ENCODE results near the gene HCN2.
A peak's percentile ranks its signal among the peaks of the same experiment; 100 is the strongest.

Gene HCN2

DNA sequence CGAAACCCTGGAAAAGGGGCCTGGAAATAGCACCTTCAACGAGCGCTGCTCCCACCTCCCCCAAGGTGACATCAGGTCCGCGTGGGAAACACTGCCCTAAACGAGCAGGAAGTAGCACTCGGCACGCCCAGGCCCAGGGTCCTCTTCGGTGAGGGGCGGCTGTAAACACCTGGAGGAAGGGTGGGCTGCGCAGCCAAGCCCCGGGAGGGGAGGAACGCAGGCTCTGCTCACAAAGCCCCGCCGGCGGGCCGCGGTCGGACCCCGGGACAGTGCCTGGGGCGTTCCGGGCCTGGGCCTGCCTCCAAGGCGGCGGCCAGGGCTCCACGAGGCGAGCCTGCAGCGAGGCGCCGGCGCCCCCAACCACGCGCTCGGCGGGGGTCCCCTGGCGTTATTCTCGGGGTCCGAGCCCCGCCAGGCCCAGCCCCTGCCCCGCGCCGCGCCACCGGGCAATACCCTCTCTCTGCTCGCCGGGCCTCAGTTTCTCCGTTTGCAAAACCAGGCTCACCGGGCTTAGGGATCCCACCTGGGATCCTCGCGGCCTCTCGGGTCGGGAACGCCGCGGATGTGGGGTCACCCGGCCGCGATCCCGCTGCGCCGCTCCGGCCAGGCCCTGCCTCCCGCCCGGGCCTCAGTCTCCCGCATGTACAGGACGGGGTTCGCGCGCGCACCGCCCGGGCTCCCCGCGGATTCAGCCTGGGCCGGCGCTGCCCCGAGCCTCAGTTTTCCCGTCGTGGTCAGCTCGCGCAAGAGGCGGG lies 72.7 kb downstream of the HCN2 start:
- TF ChIP-seq, protein P1, sequence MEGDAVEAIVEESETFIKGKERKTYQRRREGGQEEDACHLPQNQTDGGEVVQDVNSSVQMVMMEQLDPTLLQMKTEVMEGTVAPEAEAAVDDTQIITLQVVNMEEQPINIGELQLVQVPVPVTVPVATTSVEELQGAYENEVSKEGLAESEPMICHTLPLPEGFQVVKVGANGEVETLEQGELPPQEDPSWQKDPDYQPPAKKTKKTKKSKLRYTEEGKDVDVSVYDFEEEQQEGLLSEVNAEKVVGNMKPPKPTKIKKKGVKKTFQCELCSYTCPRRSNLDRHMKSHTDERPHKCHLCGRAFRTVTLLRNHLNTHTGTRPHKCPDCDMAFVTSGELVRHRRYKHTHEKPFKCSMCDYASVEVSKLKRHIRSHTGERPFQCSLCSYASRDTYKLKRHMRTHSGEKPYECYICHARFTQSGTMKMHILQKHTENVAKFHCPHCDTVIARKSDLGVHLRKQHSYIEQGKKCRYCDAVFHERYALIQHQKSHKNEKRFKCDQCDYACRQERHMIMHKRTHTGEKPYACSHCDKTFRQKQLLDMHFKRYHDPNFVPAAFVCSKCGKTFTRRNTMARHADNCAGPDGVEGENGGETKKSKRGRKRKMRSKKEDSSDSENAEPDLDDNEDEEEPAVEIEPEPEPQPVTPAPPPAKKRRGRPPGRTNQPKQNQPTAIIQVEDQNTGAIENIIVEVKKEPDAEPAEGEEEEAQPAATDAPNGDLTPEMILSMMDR (IDR thresholded peaks at IDR 0.05; ENCODE audit: insufficient read depth, low read depth, low read length, missing control alignments) = no peak
- peak; percentile 61 for DNase-seq (ENCODE audit: low read depth)
- H3K4me3 ChIP-seq (ENCODE audit: low read length) = peak overlapping the region; percentile 81

- H3K4me3 ChIP-seq (ENCODE audit: low read length) = peak within 1 kb of the TSS; percentile 81
- TF ChIP-seq, protein P1 (IDR thresholded peaks at IDR 0.05; ENCODE audit: insufficient read depth, low read depth, low read length, missing control alignments) = no peak
- peak; percentile 93 for DNase-seq (ENCODE audit: low read depth)
Observed at GRCh38 chr19:662962-663681, 73.4 kb downstream of the HCN2 start, which contains the start of gene RNF126. TSS of gene RNF126 (minus strand) at chr19:663214. CDS start at chr19:663121, 93 bp downstream.

- TF ChIP-seq, protein P1 (IDR thresholded peaks at IDR 0.05; ENCODE audit: insufficient read depth, low read depth, low read length, missing control alignments) = no peak
- DNase-seq (ENCODE audit: low read depth) = no peak
Observed at GRCh38 chr19:663682-664117, 74.0 kb downstream of the HCN2 start.

DNA sequence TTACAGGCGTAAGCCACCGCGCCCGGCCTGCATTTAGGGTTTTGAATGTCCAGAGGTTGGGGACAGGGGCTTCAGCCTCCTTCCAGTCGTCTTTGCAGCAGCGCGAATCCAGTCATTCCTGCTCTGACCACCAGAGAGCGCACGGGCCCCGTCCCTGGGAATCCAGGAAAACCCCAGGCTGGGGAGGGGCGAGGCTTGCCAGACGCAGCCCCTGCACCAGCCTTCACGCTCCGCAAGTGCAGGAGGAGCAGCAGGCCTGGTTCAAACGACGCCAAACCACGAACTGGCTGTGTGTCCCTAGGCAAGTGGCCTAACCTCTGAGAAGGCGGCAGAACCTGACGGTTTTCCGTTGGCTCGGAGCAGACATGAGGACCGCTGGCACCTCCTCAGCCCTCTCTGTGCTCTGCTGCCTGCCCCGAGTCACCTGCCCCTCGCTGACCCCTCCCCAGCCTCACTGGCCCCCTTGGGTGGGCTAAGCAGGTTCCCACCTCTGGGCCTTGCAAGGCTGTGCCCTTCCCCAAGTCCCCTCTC lies 75.3 kb downstream of the HCN2 start:
- TF ChIP-seq, protein P1 (IDR thresholded peaks at IDR 0.05; ENCODE audit: insufficient read depth, low read depth, low read length, missing control alignments) = peak; percentile 92
- peak; percentile 75 for DNase-seq (ENCODE audit: low read depth)
- peak overlapping the region; percentile 1 for H3K4me3 ChIP-seq (ENCODE audit: low read length)

More at GRCh38 chr19:663682-664117, 74.0 kb downstream of the HCN2 start:
- peak overlapping the region; percentile 52 for H3K4me3 ChIP-seq (ENCODE audit: low read length)
